ENCODE results near the gene DDX4. TPM values are rescaled to one million over a fixed set of nuclear protein-coding genes. Genes with fewer than 3 reads are reported as not detected.
"Not testable (repeated sequence)": the region's sequence is repeated elsewhere in the genome, so short reads cannot be mapped to it uniquely, and the experiment has no call there.

Gene DDX4
- not detected for total RNA-seq
- long read RNA-seq, donor 1 = 0 reads
- long read RNA-seq, donor 2 = 0 reads

DNA sequence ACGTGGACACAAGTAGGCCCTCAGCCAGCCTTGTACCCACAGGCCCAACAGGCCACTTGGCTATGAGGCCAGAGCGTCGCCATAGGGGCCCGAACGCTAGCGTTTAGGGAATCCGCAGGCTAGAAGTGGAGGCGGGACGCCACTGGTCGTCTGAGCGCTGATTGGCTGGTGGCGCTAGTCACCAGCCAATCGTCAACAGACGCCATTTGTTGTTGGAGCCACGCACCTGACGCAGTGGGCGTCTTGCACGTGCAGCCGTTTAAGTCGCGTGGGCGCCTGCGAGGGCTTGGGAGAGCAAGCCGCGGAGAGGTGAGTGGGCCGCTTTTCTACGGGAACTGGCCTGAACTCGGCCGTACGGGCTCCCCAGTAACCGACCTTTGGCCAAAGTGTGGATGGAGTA lies at the start of gene DDX4:
Gene DDX4 (plus strand): TSS at position 269 of the 400 bp plus-strand sequence. CDS start 903 bp downstream, outside the sequence.
- no peak for DNase-seq (ENCODE audit: low spot score)
- intact Hi-C loops (cut with DNase I) = no loop called here

DNA sequence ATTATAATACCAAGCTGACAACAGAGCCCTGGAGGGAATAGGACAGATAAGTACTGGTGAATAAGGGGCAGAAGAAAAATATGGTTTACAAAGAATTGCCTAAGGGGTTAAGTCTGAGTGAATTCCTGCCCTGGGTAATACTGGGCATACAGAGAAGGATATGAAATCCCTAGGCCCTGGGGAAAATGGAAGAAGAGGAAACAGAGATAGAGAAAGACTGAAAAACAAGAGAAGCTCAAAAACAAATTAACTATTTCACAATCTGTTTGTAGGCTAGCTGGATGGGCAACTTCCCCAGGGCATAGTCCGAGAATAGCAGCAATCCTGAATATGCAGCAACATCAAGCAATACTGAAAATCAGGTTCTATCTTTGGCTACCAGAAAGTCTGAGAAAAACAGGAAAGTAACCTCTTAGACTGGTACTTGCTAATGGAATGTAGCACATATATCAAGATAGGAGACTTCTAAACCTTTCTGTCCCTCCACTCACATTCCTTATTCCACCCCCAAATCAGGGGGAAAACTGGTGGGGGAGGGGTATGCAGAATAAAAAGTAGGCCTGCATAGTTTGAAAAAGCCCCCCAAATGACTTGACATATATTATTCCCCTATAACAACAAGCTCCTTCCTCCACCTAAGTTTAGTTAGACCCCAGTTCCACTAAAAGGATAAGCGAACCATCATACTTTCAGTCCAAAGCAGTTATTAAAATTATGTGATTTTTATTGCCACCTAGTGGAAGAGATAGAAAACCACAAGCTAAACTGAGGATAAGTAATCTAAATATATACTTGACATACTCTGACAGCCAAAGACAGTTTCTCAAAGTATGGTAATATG lies 46.4 kb upstream of the DDX4 start:
- intact Hi-C loops (cut with DNase I) = loop anchor here in 1 of 2 donors (5.0 to 10.0 kb wide), 2 partner anchors 284 to 347 kb away; no protein-coding TSS in a partner anchor
- no peak for DNase-seq (ENCODE audit: low spot score)

DNA sequence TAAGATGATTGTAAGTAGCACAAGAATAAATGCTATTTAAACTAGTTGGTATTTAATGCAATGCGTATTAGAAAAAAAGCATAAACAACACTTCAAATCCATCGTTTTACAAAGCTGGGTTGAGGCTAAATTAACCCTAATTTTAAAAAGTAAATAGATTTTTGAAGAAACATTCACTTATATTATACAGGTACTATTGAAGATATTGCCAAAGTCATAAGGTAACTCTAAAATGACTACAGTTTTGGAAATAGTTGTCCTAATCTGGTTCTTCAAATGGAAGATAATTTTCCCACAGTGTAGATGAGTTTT lies 45.8 kb upstream of the DDX4 start:
- DNase-seq (ENCODE audit: low spot score) = no peak
- intact Hi-C loops (cut with DNase I) = loop anchor here in 1 of 2 donors (5.0 to 10.0 kb wide), 2 partner anchors 285 to 347 kb away; no protein-coding TSS in a partner anchor

GRCh38 chr5:55692509-55692908 lies 45.4 kb upstream of the DDX4 start:
- intact Hi-C loops (cut with DNase I) = loop anchor here in 1 of 2 donors (5.0 to 10.0 kb wide), 2 partner anchors 285 to 348 kb away; no protein-coding TSS in a partner anchor
- DNase-seq (ENCODE audit: low spot score) = no peak

- DNase-seq (ENCODE audit: low spot score) = no peak
- intact Hi-C loops (cut with DNase I) = loop anchor here in 1 of 2 donors (5.0 to 10.0 kb wide), 2 partner anchors 287 to 349 kb away; no protein-coding TSS in a partner anchor
Observed at GRCh38 chr5:55694152-55694830, 43.6 kb upstream of the DDX4 start.

GRCh38 chr5:55696704-55697103 lies 41.2 kb upstream of the DDX4 start:
- not testable (repeated sequence) for DNase-seq (ENCODE audit: low spot score)
- intact Hi-C loops (cut with DNase I) = loop anchor here in 1 of 2 donors (10.0 kb wide), 1 partner anchor 352 kb away; no protein-coding TSS in a partner anchor

- DNase-seq (ENCODE audit: low spot score) = no peak
- intact Hi-C loops (cut with DNase I) = loop anchor here in 1 of 2 donors (10.0 kb wide), 1 partner anchor 354 kb away; no protein-coding TSS in a partner anchor
Observed at GRCh38 chr5:55699041-55699688, 38.7 kb upstream of the DDX4 start.

DNA sequence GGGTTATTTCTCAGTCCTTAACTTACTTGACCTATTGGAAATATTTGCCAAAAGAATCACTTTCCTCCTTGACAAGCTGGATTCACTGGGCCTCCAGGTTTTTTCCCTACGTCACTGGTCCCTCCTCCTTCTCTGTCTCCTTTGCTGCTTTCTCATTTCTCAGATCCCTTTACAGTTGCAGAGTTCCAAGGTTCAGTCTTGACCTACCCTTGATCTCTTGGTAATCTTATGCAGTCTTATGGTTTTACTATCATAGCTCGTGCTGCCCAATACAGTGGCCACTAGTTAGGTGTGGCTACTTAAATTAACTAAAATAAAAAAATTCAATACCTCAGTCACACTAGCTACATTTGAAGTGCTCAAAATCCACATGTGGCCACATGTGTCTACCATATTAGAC lies 37.1 kb upstream of the DDX4 start:
- no peak for DNase-seq (ENCODE audit: low spot score)
- intact Hi-C loops (cut with DNase I) = no loop called here

GRCh38 chr5:55701462-55702103 lies 36.3 kb upstream of the DDX4 start:
- no peak for DNase-seq (ENCODE audit: low spot score)
- intact Hi-C loops (cut with DNase I) = no loop called here

DNA sequence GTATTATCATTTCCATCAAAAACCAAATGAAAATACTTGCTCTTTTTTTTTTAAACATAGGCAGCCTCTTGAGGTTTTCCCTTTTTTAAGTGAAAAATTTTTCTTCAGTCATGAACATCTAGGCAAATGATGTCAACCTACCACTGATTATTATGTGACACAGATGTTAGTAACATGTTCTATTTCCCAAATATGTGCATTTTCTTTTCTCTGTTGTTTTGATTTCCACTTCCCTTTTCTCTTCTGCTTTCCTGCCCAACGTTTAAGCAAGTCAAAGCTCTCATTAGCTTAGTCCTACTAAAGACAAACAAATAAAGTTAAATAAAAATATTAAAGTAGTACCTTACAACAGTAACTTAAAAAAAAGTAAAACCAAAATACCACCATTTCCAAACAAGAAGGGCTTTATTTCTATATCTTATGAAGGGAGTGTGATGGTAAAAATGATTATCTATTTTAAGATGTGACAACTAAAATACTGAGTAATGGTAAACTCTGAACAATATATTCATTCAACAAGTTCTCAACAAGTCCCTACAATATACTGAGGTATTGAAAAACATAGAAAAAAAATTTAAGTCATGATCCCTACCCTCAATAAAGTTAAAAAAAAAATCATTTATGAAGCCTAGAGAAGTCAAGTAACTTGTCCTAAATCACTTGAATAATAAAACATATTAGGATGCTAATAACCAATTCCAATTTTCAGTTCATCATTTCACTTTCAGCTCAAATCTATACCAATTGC lies 35.1 kb upstream of the DDX4 start:
- no peak for DNase-seq (ENCODE audit: low spot score)
- intact Hi-C loops (cut with DNase I) = no loop called here

DNA sequence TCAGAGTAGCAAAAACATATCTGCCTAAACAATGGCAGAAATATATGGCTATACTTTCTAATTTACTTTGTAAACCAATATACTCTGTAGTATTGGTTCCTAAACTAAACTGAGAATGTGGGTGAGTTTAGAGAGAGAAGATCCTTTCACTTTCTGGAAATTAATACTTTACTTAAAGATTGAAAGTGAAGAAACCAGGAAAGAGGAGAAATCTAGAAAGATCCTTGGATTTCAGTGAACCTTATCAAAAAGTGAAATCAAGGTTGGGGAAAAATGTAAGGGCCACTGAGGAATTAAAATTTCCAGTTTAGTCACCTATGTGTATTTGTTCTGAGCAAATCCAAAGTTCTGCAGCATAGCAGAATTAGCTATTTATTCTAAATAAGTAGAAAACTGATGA lies 31.6 kb upstream of the DDX4 start:
- intact Hi-C loops (cut with DNase I) = no loop called here
- no peak for DNase-seq (ENCODE audit: low spot score)

DNA sequence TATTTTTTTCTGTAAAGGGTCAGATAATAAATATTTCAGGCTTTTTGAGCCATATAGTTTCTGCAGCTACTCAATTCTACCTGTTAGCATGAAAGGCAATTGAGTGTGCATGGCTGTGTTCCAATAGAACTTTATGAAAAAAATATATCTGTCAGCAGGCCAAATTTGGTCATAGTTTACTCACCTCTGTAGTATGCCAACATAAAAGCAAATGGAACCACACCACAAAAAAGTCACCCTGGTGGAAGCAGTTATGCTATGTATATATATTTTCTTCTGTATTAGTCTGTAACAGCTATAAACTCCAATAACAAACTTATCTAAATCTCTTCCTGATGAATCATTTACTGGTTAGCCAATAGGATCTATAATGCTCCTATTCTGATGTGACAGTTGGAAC lies 29.1 kb upstream of the DDX4 start:
- DNase-seq (ENCODE audit: low spot score) = no peak
- intact Hi-C loops (cut with DNase I) = no loop called here

- intact Hi-C loops (cut with DNase I) = no loop called here
Observed at GRCh38 chr5:55711507-55712022, 26.3 kb upstream of the DDX4 start.

GRCh38 chr5:55712023-55712859 lies 25.6 kb upstream of the DDX4 start, which contains the start of gene SLC38A9:
TSS of gene SLC38A9 (minus strand) at chr5:55712324. CDS start at chr5:55697958, 14,366 bp downstream.
- intact Hi-C loops (cut with DNase I) = no loop called here
- DNase-seq (ENCODE audit: low spot score) = peak; percentile 99

More at GRCh38 chr5:55711507-55712022, 26.3 kb upstream of the DDX4 start:
- no peak for DNase-seq (ENCODE audit: low spot score)

- DNase-seq (ENCODE audit: low spot score) = no peak
- intact Hi-C loops (cut with DNase I) = no loop called here
Observed at GRCh38 chr5:55713871-55714270, 24.0 kb upstream of the DDX4 start.

DNA sequence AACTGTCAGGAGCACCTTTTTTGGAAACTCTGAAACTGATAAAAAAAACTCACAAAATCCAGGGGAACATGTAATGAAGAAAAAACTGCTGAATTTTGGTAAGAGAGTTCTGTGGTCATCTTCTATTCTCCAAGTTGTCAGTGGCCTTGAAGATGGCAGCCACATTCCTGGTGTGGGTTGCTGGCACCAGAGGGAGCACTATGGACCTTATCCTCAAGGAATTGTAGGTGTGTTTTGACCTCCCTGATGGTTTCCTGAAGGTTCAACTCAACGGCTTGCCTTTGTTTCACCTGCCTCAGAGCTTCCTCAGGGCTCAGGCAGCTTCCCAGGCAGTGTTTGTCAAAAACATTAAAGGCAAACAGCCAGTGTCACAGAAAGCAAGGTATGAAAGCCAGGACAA lies 23.5 kb upstream of the DDX4 start:
- DNase-seq (ENCODE audit: low spot score) = no peak
- intact Hi-C loops (cut with DNase I) = no loop called here

- intact Hi-C loops (cut with DNase I) = no loop called here
- no peak for DNase-seq (ENCODE audit: low spot score)
Observed at GRCh38 chr5:55714749-55715148, 23.1 kb upstream of the DDX4 start.
